HCT116 (cell line): Measurements from ENCODE around the gene DNMT3A. TPM values are rescaled to one million over a fixed set of nuclear protein-coding genes. Genes with fewer than 3 reads are reported as not detected.

ENCODE experiments used
- ATAC-seq: fragments of 200-7000 bp; cut with Tn5 transposase; 2 replicates; pipeline ENCODE4 v1.9.1; 2020; ENCODE audit warnings: mild to moderate bottlenecking, moderate library complexity
- BruUV-seq: library from RNA; stranded (reverse); fragments of 400-500 nt; replicated peaks from 2 replicates; lab custom pipeline; 2021; lab: Mats Ljungman, UMichigan
- CTCF ChIA-PET: fragments of 300-600 bp; sonication (Branson Sonifier 250); formaldehyde crosslinking; loops from one replicate; lab custom pipeline; 2021; ENCODE audit warnings: antibody characterized with exemption; lab: Charles Lee
- POLR2A ChIA-PET: fragments of 300-600, 350-600 bp; sonication (Branson Sonifier 250); formaldehyde crosslinking; loops from one replicate; lab custom pipeline; 2021; ENCODE audit warnings: antibody characterized with exemption; lab: Charles Lee
- RAD21 ChIA-PET, 2 experiments: fragments of 300-600 bp; sonication (Branson Sonifier 250); formaldehyde crosslinking; loops; one replicate each; lab custom pipeline; 2023; ENCODE audit warnings: low total read pairs in 2 of 2; ENCODE audit not compliant: uncharacterized antibody in 2 of 2, unreplicated experiment in 2 of 2, low non-redundant PET in 1 of 2; lab: Charles Lee
- DNase-seq: peaks from one replicate; pipeline ENCODE4 v3.0.0-alpha.2; 2010; ENCODE audit warnings: low read depth, low spot score
- H2AFZ ChIP-seq: fragments of 200-600 bp; shearing (Covaris generic), sonication (generic); 2 replicates; pipeline ENCODE4 v1.6.1; 2017; ENCODE audit warnings: low read depth, mixed run types, mixed read lengths, antibody characterized with exemption, low read length; ENCODE audit not compliant: poor library complexity, severe bottlenecking
- H3K27ac ChIP-seq: 2 replicates; pipeline ENCODE4 v1.5.1; 2012; ENCODE audit warnings: low read depth, low read length
- H3K27me3 ChIP-seq: fragments of 200-600 bp; sonication (generic); 2 replicates; pipeline ENCODE4 v1.6.1; 2016; ENCODE audit warnings: mixed run types, low read length, mixed read lengths; ENCODE audit not compliant: insufficient read depth
- H3K36me3 ChIP-seq, 2 experiments: fragments of 200-500 bp in 1 of 2; fragments of 200-600 bp in 1 of 2; sonication (Bioruptor generic) in 1 of 2; sonication (generic) in 1 of 2; 2 replicates each; pipeline versions ENCODE4 v1.5.1 to v1.6.1; 2014 to 2016; ENCODE audit warnings: low read length in 2 of 2, inconsistent platforms in 1 of 2, mixed read lengths in 1 of 2, mixed run types in 1 of 2; ENCODE audit not compliant: insufficient read depth in 2 of 2, control insufficient read depth in 1 of 2
- H3K4me1 ChIP-seq, 2 experiments: fragments of 200-600 bp in 1 of 2; sonication (generic) in 1 of 2; 2 replicates each; pipeline versions ENCODE4 v1.5.1 to v1.6.1; 2012 to 2017; ENCODE audit warnings: low read length in 2 of 2, inconsistent platforms in 1 of 2, mild to moderate bottlenecking in 1 of 2, mixed read lengths in 1 of 2, mixed run types in 1 of 2, moderate library complexity in 1 of 2; ENCODE audit not compliant: insufficient read depth in 2 of 2, control insufficient read depth in 1 of 2
- H3K4me2 ChIP-seq: fragments of 200-600 bp; sonication (generic); 2 replicates; pipeline ENCODE4 v1.6.1; 2017; ENCODE audit warnings: mixed run types, low read length, mixed read lengths
- H3K4me3 ChIP-seq, 2 experiments: fragments of 200-600 bp in 1 of 2; sonication (generic) in 1 of 2; replicated peaks in 1 of 2; 2 replicates each; pipeline ENCODE4 v1.5.1; 2011 to 2016; ENCODE audit warnings: low read length in 2 of 2, control low read depth in 1 of 2, low read depth in 1 of 2, mild to moderate bottlenecking in 1 of 2, mixed read lengths in 1 of 2, mixed run types in 1 of 2
- H3K79me2 ChIP-seq: fragments of 200-600 bp; sonication (generic); 2 replicates; pipeline ENCODE4 v1.6.1; 2017; ENCODE audit warnings: mild to moderate bottlenecking, mixed run types, low read length, moderate library complexity, mixed read lengths; ENCODE audit not compliant: insufficient read depth
- H3K9ac ChIP-seq: fragments of 200-600 bp; sonication (generic); 2 replicates; pipeline ENCODE4 v1.6.1; 2016; ENCODE audit warnings: low read length, mixed read lengths
- H3K9me2 ChIP-seq: fragments of 200-600 bp; sonication (generic), shearing (Covaris generic); 2 replicates; pipeline ENCODE4 v1.6.1; 2017; ENCODE audit warnings: mixed run types, mild to moderate bottlenecking, moderate library complexity; ENCODE audit not compliant: insufficient read depth
- H3K9me3 ChIP-seq, 2 experiments: fragments of 200-500 bp in 1 of 2; fragments of 200-600 bp in 1 of 2; sonication (Bioruptor generic) in 1 of 2; sonication (generic) in 1 of 2; 2 replicates each; pipeline ENCODE4 v1.6.1; 2014 to 2017; ENCODE audit warnings: low read length in 2 of 2, mixed read lengths in 2 of 2, inconsistent platforms in 1 of 2, low read depth in 1 of 2, mild to moderate bottlenecking in 1 of 2, mixed run types in 1 of 2, moderate library complexity in 1 of 2; ENCODE audit not compliant: control insufficient read depth in 1 of 2, insufficient read depth in 1 of 2
- H4K20me1 ChIP-seq: fragments of 200-600 bp; sonication (generic), shearing (Covaris generic); 2 replicates; pipeline ENCODE4 v1.6.1; 2017; ENCODE audit warnings: mixed run types, mild to moderate bottlenecking, moderate library complexity; ENCODE audit not compliant: insufficient read depth
- CTCF ChIP-seq, 3 experiments: fragments of 200-600 bp in 1 of 3; sonication (generic) in 1 of 3; IDR thresholded peaks in 2 of 3; conservative IDR thresholded peaks in 1 of 3; 2 replicates each; pipeline ENCODE4 v1.5.1; 2012 to 2017; ENCODE audit warnings: low read depth in 2 of 3, low read length in 2 of 3, antibody characterized with exemption in 1 of 3, borderline replicate concordance in 1 of 3, control low read depth in 1 of 3, mild to moderate bottlenecking in 1 of 3, mixed read lengths in 1 of 3, mixed run types in 1 of 3, moderate library complexity in 1 of 3; ENCODE audit not compliant: insufficient read depth in 1 of 3
- EGR1 ChIP-seq: IDR thresholded peaks from 2 replicates; pipeline ENCODE4 v1.6.1; 2012; ENCODE audit warnings: low read depth
- FOSL1 ChIP-seq: IDR thresholded peaks from 2 replicates; pipeline ENCODE4 v1.6.1; 2012; ENCODE audit warnings: low read depth
- SRF ChIP-seq: IDR thresholded peaks from 2 replicates; pipeline ENCODE4 v1.6.1; 2012; ENCODE audit warnings: low read depth
- intact Hi-C: fragments of 100-400 bp; cut with micrococcal nuclease; formaldehyde crosslinking; loops from 2 replicates; pipeline ENCODE4 v1.10.0; 2022
- total RNA-seq: library from RNA; stranded (reverse); gene quantifications from one replicate; pipeline ENCODE4 v1.2.1, GENCODE V29; 2021; ENCODE audit not compliant: unreplicated experiment
- TF ChIP-seq, protein P1 (sequence below): IDR thresholded peaks from 2 replicates; pipeline ENCODE4 v1.6.1; 2011; ENCODE audit warnings: mild to moderate bottlenecking, low read length, moderate library complexity; ENCODE audit not compliant: insufficient replicate concordance; ENCODE audit errors: extremely low read depth

The DNMT3A gene
- total RNA-seq, 1 experiment from 2014 or later: 14.3 TPM

- Histone ChIP-seq H2AFZ (no peak overlapping the region), H3K9me3 (no peaks in the 10 kb centered on the region), H3K4me3 (no peak overlapping the region), H3K79me2 (no peaks in the 10 kb centered on the region), H3K4me1 (peaks cover 0 to 10% of the 10 kb centered on the region in 2 experiments; a peak in 2 of 4 replicates), H4K20me1 (no peaks in the 10 kb centered on the region), H3K9me2 (no peaks in the 10 kb centered on the region), H3K36me3 (no peaks in the 10 kb centered on the region), H3K4me2 (no peak overlapping the region), H3K27me3 (no peaks in the 10 kb centered on the region), H3K27ac (no peak overlapping the region), H3K9ac (no peak overlapping the region)
- ChIA-PET POLR2A (no interaction called here), CTCF (no interaction called here), RAD21 (interaction anchor here in 1 of 2 experiments (0.7 kb wide), 1 partner anchor 36 kb away, joined by 4 read pairs; no protein-coding TSS in a partner anchor)
- intact Hi-C loops: no loop called here
- TF ChIP-seq SRF: no peak
- TF ChIP-seq EGR1: no peak
- TF ChIP-seq FOSL1: no peak
- TF ChIP-seq CTCF (IDR thresholded peaks at IDR 0.05 in 2 of 3, conservative IDR thresholded peaks at IDR 0.05 in 1 of 3; ENCODE audit: borderline replicate concordance in 1 of 3, insufficient read depth in 1 of 3, low read depth in 2 of 3, low read length in 2 of 3): no peak
- TF ChIP-seq, protein P1, sequence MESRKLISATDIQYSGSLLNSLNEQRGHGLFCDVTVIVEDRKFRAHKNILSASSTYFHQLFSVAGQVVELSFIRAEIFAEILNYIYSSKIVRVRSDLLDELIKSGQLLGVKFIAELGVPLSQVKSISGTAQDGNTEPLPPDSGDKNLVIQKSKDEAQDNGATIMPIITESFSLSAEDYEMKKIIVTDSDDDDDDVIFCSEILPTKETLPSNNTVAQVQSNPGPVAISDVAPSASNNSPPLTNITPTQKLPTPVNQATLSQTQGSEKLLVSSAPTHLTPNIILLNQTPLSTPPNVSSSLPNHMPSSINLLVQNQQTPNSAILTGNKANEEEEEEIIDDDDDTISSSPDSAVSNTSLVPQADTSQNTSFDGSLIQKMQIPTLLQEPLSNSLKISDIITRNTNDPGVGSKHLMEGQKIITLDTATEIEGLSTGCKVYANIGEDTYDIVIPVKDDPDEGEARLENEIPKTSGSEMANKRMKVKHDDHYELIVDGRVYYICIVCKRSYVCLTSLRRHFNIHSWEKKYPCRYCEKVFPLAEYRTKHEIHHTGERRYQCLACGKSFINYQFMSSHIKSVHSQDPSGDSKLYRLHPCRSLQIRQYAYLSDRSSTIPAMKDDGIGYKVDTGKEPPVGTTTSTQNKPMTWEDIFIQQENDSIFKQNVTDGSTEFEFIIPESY: no peak
- DNase-seq: no peak
- BruUV-seq: no TSS peak
- no peak for ATAC-seq
These were observed 24.9 kb upstream of the DNMT3A start for GRCh38 chr2:25366629-25367028.
